Measurements from ENCODE around the gene ERV3-1.
"Not testable (repeated sequence)": the region's sequence is repeated elsewhere in the genome, so short reads cannot be mapped to it uniquely, and the experiment has no call there.

Gene ERV3-1

GRCh38 chr7:65055786-65056185 is 49.3 kb upstream of the ERV3-1 start:
- not testable (repeated sequence) for H3K27ac ChIP-seq (ENCODE audit: extremely low read depth, low read depth, low read length)

GRCh38 chr7:65054466-65054994 is 48.0 kb upstream of the ERV3-1 start:
- POLR2A ChIA-PET; H3K27ac ChIP-seq (ENCODE audit: extremely low read depth, low read depth, low read length); H3K4me1 ChIP-seq (ENCODE audit: control insufficient read depth, insufficient read depth, low read length); H3K36me3 ChIP-seq (ENCODE audit: control insufficient read depth in 2 of 2, insufficient read depth in 1 of 2, low read length in 2 of 2); CTCF ChIA-PET; H3K9me3 ChIP-seq (ENCODE audit: control insufficient read depth, insufficient read depth, low read depth, low read length); H3K4me3 ChIP-seq (ENCODE audit: low read depth, low read length): not testable (repeated sequence)

More at GRCh38 chr7:65055786-65056185, 49.3 kb upstream of the ERV3-1 start:
- POLR2A ChIA-PET; H3K9me3 ChIP-seq (ENCODE audit: control insufficient read depth, insufficient read depth, low read depth, low read length); CTCF ChIA-PET; H3K4me1 ChIP-seq (ENCODE audit: control insufficient read depth, insufficient read depth, low read length); H3K4me3 ChIP-seq (ENCODE audit: low read depth, low read length); H3K36me3 ChIP-seq (ENCODE audit: control insufficient read depth in 2 of 2, insufficient read depth in 1 of 2, low read length in 2 of 2): not testable (repeated sequence)

GRCh38 chr7:65051654-65052053 is 45.2 kb upstream of the ERV3-1 start:
- H3K36me3 ChIP-seq (ENCODE audit: control insufficient read depth in 2 of 2, insufficient read depth in 1 of 2, low read length in 2 of 2); CTCF ChIA-PET; H3K4me1 ChIP-seq (ENCODE audit: control insufficient read depth, insufficient read depth, low read length); H3K27ac ChIP-seq (ENCODE audit: extremely low read depth, low read depth, low read length); H3K4me3 ChIP-seq (ENCODE audit: low read depth, low read length); POLR2A ChIA-PET; H3K9me3 ChIP-seq (ENCODE audit: control insufficient read depth, insufficient read depth, low read depth, low read length): not testable (repeated sequence)

GRCh38 chr7:65051139-65051538 is 44.7 kb upstream of the ERV3-1 start:
- H3K27ac ChIP-seq (ENCODE audit: extremely low read depth, low read depth, low read length); CTCF ChIA-PET; H3K4me1 ChIP-seq (ENCODE audit: control insufficient read depth, insufficient read depth, low read length); H3K9me3 ChIP-seq (ENCODE audit: control insufficient read depth, insufficient read depth, low read depth, low read length); POLR2A ChIA-PET; H3K4me3 ChIP-seq (ENCODE audit: low read depth, low read length); H3K36me3 ChIP-seq (ENCODE audit: control insufficient read depth in 2 of 2, insufficient read depth in 1 of 2, low read length in 2 of 2): not testable (repeated sequence)

GRCh38 chr7:65046329-65046728 is 39.8 kb upstream of the ERV3-1 start:
- CTCF ChIA-PET; H3K9me3 ChIP-seq (ENCODE audit: control insufficient read depth, insufficient read depth, low read depth, low read length); H3K36me3 ChIP-seq (ENCODE audit: control insufficient read depth in 2 of 2, insufficient read depth in 1 of 2, low read length in 2 of 2); H3K4me3 ChIP-seq (ENCODE audit: low read depth, low read length); H3K27ac ChIP-seq (ENCODE audit: extremely low read depth, low read depth, low read length); H3K4me1 ChIP-seq (ENCODE audit: control insufficient read depth, insufficient read depth, low read length): not testable (repeated sequence)
- POLR2A ChIA-PET: interaction anchor here (0.5 kb wide), 1 partner anchor 8 kb away, joined by 3 read pairs; no protein-coding TSS in a partner anchor

- H3K27ac ChIP-seq (ENCODE audit: extremely low read depth, low read depth, low read length); POLR2A ChIA-PET; H3K4me1 ChIP-seq (ENCODE audit: control insufficient read depth, insufficient read depth, low read length); CTCF ChIA-PET; H3K9me3 ChIP-seq (ENCODE audit: control insufficient read depth, insufficient read depth, low read depth, low read length); H3K36me3 ChIP-seq (ENCODE audit: control insufficient read depth in 2 of 2, insufficient read depth in 1 of 2, low read length in 2 of 2); H3K4me3 ChIP-seq (ENCODE audit: low read depth, low read length): not testable (repeated sequence)
- 0 out of 2 replicates have a peak, but pooled peaks have one; percentile 35 for TF ChIP-seq PRDM1 (tag by site-specific recombination; IDR thresholded peaks at IDR 0.05)
Measured at GRCh38 chr7:65045589-65045988, 39.1 kb upstream of the ERV3-1 start.

GRCh38 chr7:65038767-65039166 is 32.3 kb upstream of the ERV3-1 start:
- H3K4me3 ChIP-seq (ENCODE audit: low read depth, low read length): peak overlapping the region; percentile 84
- H3K27ac ChIP-seq (ENCODE audit: extremely low read depth, low read depth, low read length): peak overlapping the region; percentile 37; the same call in 1 of the 2 replicates
- H3K4me1 ChIP-seq (ENCODE audit: control insufficient read depth, insufficient read depth, low read length); H3K9me3 ChIP-seq (ENCODE audit: control insufficient read depth, insufficient read depth, low read depth, low read length); H3K36me3 ChIP-seq (ENCODE audit: control insufficient read depth in 2 of 2, insufficient read depth in 1 of 2, low read length in 2 of 2); CTCF ChIA-PET: not testable (repeated sequence)
- POLR2A ChIA-PET: interaction anchor here (0.6 to 2.9 kb wide), 2 partner anchors 32 to 848 kb away, joined by 4 to 34 read pairs; partner anchors contain the start of gene ERV3-1
- TF ChIP-seq ZBTB26 (tag by site-specific recombination; optimal IDR thresholded peaks at IDR 0.05): peak; percentile 28

All from HEK293 (cell line).